Measurements from ENCODE around the gene FURIN. TPM values are rescaled to one million over a fixed set of nuclear protein-coding genes. Genes with fewer than 3 reads are reported as not detected.
"Not testable (repeated sequence)": the region's sequence is repeated elsewhere in the genome, so short reads cannot be mapped to it uniquely, and the experiment has no call there.

The FURIN gene
- total and polyA plus RNA-seq, 9 of the 15 experiments (the other 6 are each of a cell fraction or from before 2014, with no cell fraction given): 0.92 to 99.9 (median 34.8) TPM

DNA sequence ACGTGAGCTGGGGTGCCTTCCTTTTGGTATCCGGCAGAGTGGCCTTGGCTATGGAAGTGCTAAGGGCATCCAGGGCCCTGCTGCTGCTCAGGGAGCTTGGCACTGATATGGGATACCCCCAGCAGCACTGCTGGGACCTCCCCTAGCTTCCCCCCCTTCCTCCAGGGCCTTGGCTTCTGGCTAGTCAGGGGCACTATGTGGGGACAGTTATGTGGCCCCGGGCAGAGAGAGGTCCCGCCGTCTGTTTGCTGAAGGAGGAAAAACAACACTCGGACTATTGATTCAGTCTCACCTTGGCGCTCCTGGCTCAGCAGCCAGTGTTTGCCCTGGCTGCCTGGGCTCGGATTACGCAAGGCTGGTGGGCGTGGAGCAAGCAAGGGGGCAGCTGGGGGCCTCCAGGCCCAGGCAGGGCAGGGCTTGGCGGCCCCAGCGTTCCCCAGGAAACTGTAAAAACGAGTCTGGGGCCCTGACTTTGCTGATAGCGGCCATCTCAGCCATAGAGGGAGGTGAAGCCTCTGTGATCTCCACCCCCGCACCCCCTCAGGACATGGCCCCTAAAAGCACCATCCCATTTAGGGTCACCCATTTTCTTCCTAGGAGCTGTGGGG is 5.7 kb downstream of the FURIN start (continued):
- TF ChIP-seq TEAD4 (IDR thresholded peaks at IDR 0.05; ENCODE audit: low read length) (peak; percentile 30; the same call in 1 of the 2 replicates), TEAD4 (CRISPR knock-in tag; IDR thresholded peaks at IDR 0.05; ENCODE audit: borderline replicate concordance) (no peak), JUND (IDR thresholded peaks at IDR 0.05; ENCODE audit: borderline replicate concordance, low read depth, low read length) (no peak), JUND (tag; IDR thresholded peaks at IDR 0.05; ENCODE audit: borderline replicate concordance, low read depth, low read length) (no peak), TGIF2 (CRISPR knock-in tag; IDR thresholded peaks at IDR 0.05) (no peak), TARDBP (IDR thresholded peaks at IDR 0.05) (no peak)
- TF ChIP-seq, protein P1, sequence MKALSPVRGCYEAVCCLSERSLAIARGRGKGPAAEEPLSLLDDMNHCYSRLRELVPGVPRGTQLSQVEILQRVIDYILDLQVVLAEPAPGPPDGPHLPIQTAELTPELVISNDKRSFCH (CRISPR knock-in tag; IDR thresholded peaks at IDR 0.05): no peak
- TF ChIP-seq, protein P1 (tag; IDR thresholded peaks at IDR 0.05): no peak

DNA sequence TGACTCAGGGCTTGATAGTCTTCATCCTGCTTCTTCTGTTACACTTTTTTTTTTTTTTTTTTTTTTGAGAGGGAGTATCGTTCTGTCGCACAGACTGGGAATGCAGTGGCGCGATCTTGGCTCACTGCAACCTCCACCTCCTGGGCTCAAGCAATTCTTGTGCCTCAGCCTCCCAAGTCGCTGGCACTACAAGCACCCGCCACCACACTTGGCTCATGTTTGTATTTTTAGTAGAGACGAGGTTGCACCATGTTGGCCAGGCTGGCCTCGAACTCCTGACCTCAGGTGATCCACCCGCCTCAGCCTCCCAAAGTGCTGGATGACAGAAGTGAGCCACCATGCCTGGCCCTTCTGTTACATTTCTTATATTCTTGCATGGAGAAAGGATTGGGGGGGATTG is 6.6 kb downstream of the FURIN start:
- H3K4me3 ChIP-seq; H3K9ac ChIP-seq (ENCODE audit: insufficient read depth in 1 of 2, low read depth in 2 of 2, low read length in 2 of 2); in situ Hi-C loops (cut with MboI); ATAC-seq; H3K9me3 ChIP-seq (replicated peaks; ENCODE audit: control insufficient read depth, insufficient read depth, low read depth, low read length); DNase-seq (ENCODE audit: extremely low read depth in 1 of 4, low spot score in 3 of 4); POLR2A ChIA-PET; H3K9me1 ChIP-seq (ENCODE audit: control insufficient read depth, insufficient read depth, low read length); H3K27ac ChIP-seq (ENCODE audit: extremely low read depth, low read depth, low read length); H2AFZ ChIP-seq (ENCODE audit: low read depth, low read length); FAIRE-seq; CTCF ChIA-PET (ENCODE audit: low intra/inter-chr PET ratio); H3K4me2 ChIP-seq (ENCODE audit: insufficient read depth, low read length); H3K27me3 ChIP-seq (ENCODE audit: control insufficient read depth in 2 of 2, insufficient read depth in 2 of 2, low read length in 2 of 2); BruUV-seq (replicated peaks): not testable (repeated sequence)
- peaks cover 26 to 59% of the 10 kb centered on the region in 2 experiments for H3K4me1 ChIP-seq (replicated peaks in 1 of 2; ENCODE audit: control insufficient read depth in 2 of 2, insufficient read depth in 2 of 2, low read length in 2 of 2)
- 96% methylated on average over 8 of the region's 9 CpGs for WGBS (ENCODE audit: insufficient coverage, low coverage, missing lambda C conversion rate)
- intact Hi-C loops (cut with micrococcal nuclease): loop anchor here (5.0 kb wide), 3 partner anchors 53 to 223 kb away; partner anchors contain the start of gene BLM
- peaks cover 12% of the 10 kb centered on the region; the same call in 1 of the 2 replicates for H4K20me1 ChIP-seq (replicated peaks; ENCODE audit: control insufficient read depth, insufficient read depth, low read length)
- H3K36me3 ChIP-seq (ENCODE audit: control insufficient read depth, insufficient read depth, low read length): peaks cover 69% of the 10 kb centered on the region
- TF ChIP-seq, protein P2, sequence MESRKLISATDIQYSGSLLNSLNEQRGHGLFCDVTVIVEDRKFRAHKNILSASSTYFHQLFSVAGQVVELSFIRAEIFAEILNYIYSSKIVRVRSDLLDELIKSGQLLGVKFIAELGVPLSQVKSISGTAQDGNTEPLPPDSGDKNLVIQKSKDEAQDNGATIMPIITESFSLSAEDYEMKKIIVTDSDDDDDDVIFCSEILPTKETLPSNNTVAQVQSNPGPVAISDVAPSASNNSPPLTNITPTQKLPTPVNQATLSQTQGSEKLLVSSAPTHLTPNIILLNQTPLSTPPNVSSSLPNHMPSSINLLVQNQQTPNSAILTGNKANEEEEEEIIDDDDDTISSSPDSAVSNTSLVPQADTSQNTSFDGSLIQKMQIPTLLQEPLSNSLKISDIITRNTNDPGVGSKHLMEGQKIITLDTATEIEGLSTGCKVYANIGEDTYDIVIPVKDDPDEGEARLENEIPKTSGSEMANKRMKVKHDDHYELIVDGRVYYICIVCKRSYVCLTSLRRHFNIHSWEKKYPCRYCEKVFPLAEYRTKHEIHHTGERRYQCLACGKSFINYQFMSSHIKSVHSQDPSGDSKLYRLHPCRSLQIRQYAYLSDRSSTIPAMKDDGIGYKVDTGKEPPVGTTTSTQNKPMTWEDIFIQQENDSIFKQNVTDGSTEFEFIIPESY (CRISPR knock-in tag; IDR thresholded peaks at IDR 0.05): peak; percentile 53; the same call in 1 of the 2 replicates
- TF ChIP-seq TAF1 (IDR thresholded peaks at IDR 0.05; ENCODE audit: control insufficient read depth, extremely low read depth, insufficient read depth, low read length, severe bottlenecking): peak; percentile 3
- peaks cover 65% of the 10 kb centered on the region for H3K79me2 ChIP-seq (ENCODE audit: control insufficient read depth, insufficient read depth, low read length)

All from K562 (cell line).